ENCODE results near the gene PEX16. TPM values are rescaled to one million over a fixed set of nuclear protein-coding genes. Genes with fewer than 3 reads are reported as not detected.

PEX16 gene
- total and polyA plus RNA-seq, 9 of the 15 experiments (the other 6 are each of a cell fraction or from before 2014, with no cell fraction given) = 1.5 to 43.9 (median 14.6) TPM

GRCh38 chr11:45904309-45904915 lies 13.3 kb downstream of the PEX16 start (continued):
- no peak for TF ChIP-seq STAT6 (CRISPR knock-in tag; IDR thresholded peaks at IDR 0.05)
- TF ChIP-seq HBP1 (CRISPR knock-in tag; IDR thresholded peaks at IDR 0.05) = no peak
- TF ChIP-seq STAT5B (CRISPR knock-in tag; IDR thresholded peaks at IDR 0.05) = no peak
- no peak for TF ChIP-seq CTCFL (IDR thresholded peaks at IDR 0.05; ENCODE audit: borderline replicate concordance, insufficient read depth, low read depth, low read length, poor library complexity, severe bottlenecking)
- no peak for TF ChIP-seq EHMT2 (IDR thresholded peaks at IDR 0.05)
- TF ChIP-seq TGIF2 (CRISPR knock-in tag; IDR thresholded peaks at IDR 0.05) = no peak
- TF ChIP-seq PRMT5 (CRISPR knock-in tag; IDR thresholded peaks at IDR 0.05) = no peak
- no peak for TF ChIP-seq ZNF197 (CRISPR knock-in tag; IDR thresholded peaks at IDR 0.05; ENCODE audit: low read depth)
- no peak for TF ChIP-seq MXD1 (CRISPR knock-in tag; IDR thresholded peaks at IDR 0.05; ENCODE audit: borderline replicate concordance, poor library complexity, severe bottlenecking)
- TF ChIP-seq POLR2G (IDR thresholded peaks at IDR 0.05; ENCODE audit: low read depth, low read length) = no peak
- TF ChIP-seq POLR2AphosphoS2 (IDR thresholded peaks at IDR 0.05; ENCODE audit: low read length) = no peak
- TF ChIP-seq TCF7L2 (IDR thresholded peaks at IDR 0.05; ENCODE audit: low read depth, low read length) = no peak
- no peak for TF ChIP-seq ZNF668 (CRISPR knock-in tag; IDR thresholded peaks at IDR 0.05)
- TF ChIP-seq ZBTB12 (CRISPR knock-in tag; IDR thresholded peaks at IDR 0.05) = no peak
- peak; percentile 82 for TF ChIP-seq DACH1 (IDR thresholded peaks at IDR 0.05; ENCODE audit: partially characterized antibody)
- no peak for TF ChIP-seq SLC30A9 (CRISPR knock-in tag; IDR thresholded peaks at IDR 0.05)
- no peak for TF ChIP-seq PHF8 (IDR thresholded peaks at IDR 0.05; ENCODE audit: borderline replicate concordance, low read length)
- TF ChIP-seq IRF9 (tag; IDR thresholded peaks at IDR 0.05) = no peak
- no peak for TF ChIP-seq MED1 (CRISPR knock-in tag; IDR thresholded peaks at IDR 0.05; ENCODE audit: borderline replicate concordance)
- peak; percentile 82 for TF ChIP-seq TAL1 (IDR thresholded peaks at IDR 0.05)

Data from K562 (cell line).